Stimulated activated CD8-positive, alpha-beta memory T cell treated with anti-CD3 and anti-CD28 coated beads, Interleukin-12 subunit alpha, Interleukin-12 subunit beta, amount 100 ng/mL, for 24 hours (primary cell): Measurements from ENCODE around the gene TET2.
A peak's percentile ranks its signal among the peaks of the same experiment; 100 is the strongest.

Source experiments
- DNase-seq: peaks from one replicate; pipeline ENCODE4 v3.0.0-alpha.2; 2020; ENCODE audit errors: extremely low read depth

Gene TET2

GRCh38 chr4:105146276-105147015, at the start of gene TET2:
TSS of gene TET2 (plus strand) at chr4:105146876. CDS start at chr4:105233943, 87,067 bp downstream.
- DNase-seq = peak; percentile 52

- DNase-seq = no peak
These were observed 44.7 kb upstream of the TET2 start for GRCh38 chr4:105102016-105102415.

- no peak for DNase-seq
These were observed 40.2 kb upstream of the TET2 start for GRCh38 chr4:105106426-105106825.

GRCh38 chr4:105107095-105107856, 39.4 kb upstream of the TET2 start:
- DNase-seq = no peak

GRCh38 chr4:105108971-105109370, 37.7 kb upstream of the TET2 start:
- no peak for DNase-seq

- no peak for DNase-seq
These were observed 34.4 kb upstream of the TET2 start for GRCh38 chr4:105112274-105112673.

- DNase-seq = no peak
These were observed 32.9 kb upstream of the TET2 start for GRCh38 chr4:105113800-105114199.

GRCh38 chr4:105116616-105117319, 29.9 kb upstream of the TET2 start:
- no peak for DNase-seq

GRCh38 chr4:105119356-105119755, 27.3 kb upstream of the TET2 start:
- DNase-seq = no peak

GRCh38 chr4:105120626-105121025, 26.1 kb upstream of the TET2 start:
- DNase-seq = no peak

- DNase-seq = no peak
These were observed 24.3 kb upstream of the TET2 start for GRCh38 chr4:105122350-105122749.

- no peak for DNase-seq
These were observed 20.1 kb upstream of the TET2 start for GRCh38 chr4:105126311-105127169.

GRCh38 chr4:105127170-105127445, 19.6 kb upstream of the TET2 start:
- no peak for DNase-seq

- no peak for DNase-seq
These were observed 18.5 kb upstream of the TET2 start for GRCh38 chr4:105128208-105128607.

- no peak for DNase-seq
These were observed 17.2 kb upstream of the TET2 start for GRCh38 chr4:105129286-105130040.

GRCh38 chr4:105130945-105131344, 15.7 kb upstream of the TET2 start:
- DNase-seq = no peak

GRCh38 chr4:105133976-105134375, 12.7 kb upstream of the TET2 start:
- DNase-seq = no peak

GRCh38 chr4:105135785-105136184, 10.9 kb upstream of the TET2 start:
- no peak for DNase-seq

- no peak for DNase-seq
These were observed 9.4 kb upstream of the TET2 start for GRCh38 chr4:105137121-105137875.

- no peak for DNase-seq
These were observed 7.0 kb upstream of the TET2 start for GRCh38 chr4:105139646-105140045.
